Left kidney (tissue), 2 donors: ENCODE measurements around the gene THAP4. TPM values are rescaled to one million over a fixed set of nuclear protein-coding genes. Genes with fewer than 3 reads are reported as not detected.
A peak's percentile ranks its signal among the peaks of the same experiment; 100 is the strongest.
"Not testable (repeated sequence)": the region's sequence is repeated elsewhere in the genome, so short reads cannot be mapped to it uniquely, and the experiment has no call there.

Source experiments
- DNase-seq: peaks from one replicate; pipeline ENCODE4 v3.0.0-alpha.2; 2013
- polyA plus RNA-seq: library from polyadenylated mRNA; unstranded; fragments of 120-200 nt; gene quantifications from one replicate; pipeline ENCODE4 v1.2.1, GENCODE V29; 2013; ENCODE audit not compliant: insufficient read length

The THAP4 gene
- polyA plus RNA-seq, 1 donor, result 50.0 TPM

DNA sequence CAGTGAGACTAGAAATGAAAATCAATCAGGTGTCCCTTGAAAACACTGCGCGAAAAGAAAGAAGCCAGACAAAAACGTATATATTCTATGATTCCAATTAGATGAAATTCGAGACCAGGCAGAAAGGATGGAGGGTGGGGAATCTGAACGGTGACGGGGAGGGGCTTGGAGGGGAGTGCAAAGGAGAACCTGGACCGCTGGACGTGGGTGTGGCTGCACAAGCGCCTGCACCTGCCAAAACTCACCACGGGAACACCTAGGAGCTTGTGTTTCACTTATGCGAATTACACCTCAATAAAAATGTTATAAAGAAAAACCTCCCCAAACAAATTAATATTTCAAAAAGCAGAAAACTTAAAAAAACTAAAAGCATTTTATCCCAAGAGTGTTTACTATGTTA is 21.9 kb downstream of the THAP4 start:
- no peak for DNase-seq

DNA sequence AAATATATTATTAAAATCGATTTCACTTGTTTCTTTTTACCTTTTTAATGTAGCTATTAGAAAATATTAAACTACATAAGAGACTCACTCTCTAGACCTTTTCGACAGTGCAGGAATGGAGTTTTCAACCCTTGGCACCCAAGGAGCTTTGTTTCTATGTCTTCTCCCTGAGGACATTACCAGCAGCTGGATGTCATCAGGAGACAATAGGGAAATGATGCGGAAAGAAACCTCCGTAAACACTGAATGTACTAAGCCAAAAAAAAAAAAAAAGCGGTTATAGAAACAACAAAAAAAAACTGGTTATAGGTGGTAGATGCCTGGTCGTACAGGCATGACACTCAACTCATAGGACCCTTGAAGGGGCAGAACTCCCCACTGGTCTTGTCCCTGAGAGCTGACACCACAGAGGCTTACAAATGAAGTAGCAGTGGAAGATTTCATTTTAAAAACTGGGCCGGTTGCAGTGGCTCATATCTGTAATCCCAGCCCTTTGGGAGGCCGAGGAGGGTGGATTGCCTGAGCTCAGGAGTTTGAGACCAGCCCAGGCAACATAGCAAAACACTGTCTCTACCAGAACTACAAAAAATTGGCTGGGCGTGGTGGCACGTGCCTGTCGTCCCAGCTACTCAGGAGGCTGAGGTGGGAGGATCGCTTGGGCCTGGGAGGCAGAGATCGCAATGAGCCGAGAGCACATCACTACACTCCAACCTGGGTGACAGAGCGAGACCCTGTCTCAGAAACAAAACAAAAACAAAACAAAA is 23.8 kb downstream of the THAP4 start:
- DNase-seq, result no peak

DNA sequence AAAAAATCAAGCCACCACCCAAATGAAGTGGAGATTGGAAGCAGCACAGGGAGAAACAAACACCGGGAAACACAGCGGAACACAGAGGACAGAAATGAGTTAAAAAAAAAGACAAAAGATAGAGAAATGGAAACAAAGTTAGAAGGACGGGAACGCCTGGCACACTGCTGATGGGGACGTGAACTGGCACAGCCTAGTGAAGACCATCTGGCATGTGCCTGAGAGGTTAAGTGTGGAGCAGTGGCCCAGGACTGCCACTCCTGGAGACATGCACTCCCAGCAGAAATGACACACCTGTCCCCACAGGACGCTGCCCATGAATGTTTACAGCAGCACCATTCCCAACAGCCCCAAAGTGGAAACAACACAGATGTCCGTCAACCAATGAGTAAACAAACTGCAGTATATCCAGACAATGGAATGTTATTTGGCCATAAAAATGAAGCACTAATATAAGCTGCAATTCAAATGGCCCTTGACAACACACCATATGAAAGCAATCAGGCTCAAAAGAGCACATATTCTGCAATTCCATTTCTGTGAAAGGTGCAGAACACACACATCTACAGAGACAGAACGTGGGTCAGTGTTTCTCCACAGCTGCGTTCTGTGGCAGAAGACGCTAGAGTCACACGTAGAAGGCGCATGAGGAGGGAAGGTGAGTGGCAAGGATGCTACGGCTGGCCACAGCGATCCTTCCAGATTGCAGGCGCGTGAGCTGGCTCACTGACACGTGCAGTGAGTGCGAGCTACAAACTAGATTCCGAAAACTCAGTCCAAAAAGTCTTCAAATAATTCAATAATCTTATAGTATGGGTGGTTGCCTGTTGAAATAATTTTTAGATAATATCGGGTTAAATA is 24.6 kb downstream of the THAP4 start:
- no peak for DNase-seq

DNA sequence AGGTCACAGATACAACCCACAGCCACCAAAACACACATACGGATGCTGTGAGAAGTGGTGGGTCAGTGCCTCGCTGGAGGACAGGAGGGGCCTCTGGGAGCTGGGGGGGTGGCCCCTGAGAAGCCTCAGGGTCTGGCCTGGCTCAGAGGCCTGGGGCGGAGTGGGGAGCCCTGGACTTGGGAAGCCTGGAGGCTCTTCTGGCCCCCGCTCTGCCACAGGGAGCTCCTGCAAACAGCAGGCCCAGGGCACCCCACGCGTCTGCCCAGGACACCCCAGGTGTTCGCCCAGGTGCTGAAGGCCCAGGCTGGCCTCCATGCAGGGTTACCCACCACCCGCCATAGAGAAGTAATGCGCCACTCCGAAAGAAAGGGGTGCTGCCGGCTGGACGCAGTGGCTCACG is 25.9 kb downstream of the THAP4 start:
- no peak for DNase-seq

DNA sequence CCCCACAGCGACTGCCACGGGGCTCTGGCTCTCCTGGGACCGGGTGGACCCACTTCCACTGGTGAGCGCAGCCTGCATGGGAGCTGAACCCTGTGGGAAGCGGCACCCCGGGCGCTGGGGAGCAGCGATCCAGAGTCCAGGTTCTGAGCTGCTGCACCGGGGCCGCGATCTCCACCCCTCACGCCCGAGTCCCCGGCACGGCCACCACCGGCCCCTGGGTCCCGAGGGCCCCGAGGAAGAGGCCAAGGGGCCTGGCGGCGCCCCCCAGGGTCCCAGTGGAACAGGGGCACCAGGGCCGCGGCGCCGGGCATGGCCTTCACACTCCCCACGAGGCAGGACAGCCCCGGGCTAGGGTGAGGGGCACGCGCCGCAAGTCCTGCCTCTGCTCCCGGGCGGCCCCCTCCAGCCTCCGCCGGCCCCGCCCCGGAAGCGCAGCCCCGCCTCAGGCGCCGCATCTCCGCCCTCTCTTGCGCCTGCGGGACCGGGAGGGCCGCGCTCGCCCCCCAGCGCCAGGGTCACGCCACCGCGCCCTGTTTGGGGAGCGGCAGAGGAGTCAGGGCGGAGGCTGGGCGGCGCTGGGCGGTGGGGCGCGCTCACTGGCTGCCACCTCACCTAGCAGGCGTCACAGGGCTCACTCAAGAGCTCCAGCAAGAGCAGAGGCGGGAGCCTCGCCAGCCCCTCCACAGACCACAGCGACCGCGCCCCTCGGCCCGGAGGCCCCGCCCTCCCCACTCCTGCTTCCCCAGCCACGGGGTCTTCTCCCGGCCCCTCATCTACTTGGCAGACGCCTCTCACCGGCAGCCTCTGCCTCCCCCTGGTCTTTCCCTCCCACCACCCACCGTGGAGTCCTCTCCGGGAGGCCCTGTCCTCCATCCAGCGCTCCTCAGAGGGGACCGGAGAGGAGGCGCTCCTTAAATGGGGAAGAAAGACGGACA is 26.8 kb downstream of the THAP4 start:
- peak; percentile 73 for DNase-seq

DNA sequence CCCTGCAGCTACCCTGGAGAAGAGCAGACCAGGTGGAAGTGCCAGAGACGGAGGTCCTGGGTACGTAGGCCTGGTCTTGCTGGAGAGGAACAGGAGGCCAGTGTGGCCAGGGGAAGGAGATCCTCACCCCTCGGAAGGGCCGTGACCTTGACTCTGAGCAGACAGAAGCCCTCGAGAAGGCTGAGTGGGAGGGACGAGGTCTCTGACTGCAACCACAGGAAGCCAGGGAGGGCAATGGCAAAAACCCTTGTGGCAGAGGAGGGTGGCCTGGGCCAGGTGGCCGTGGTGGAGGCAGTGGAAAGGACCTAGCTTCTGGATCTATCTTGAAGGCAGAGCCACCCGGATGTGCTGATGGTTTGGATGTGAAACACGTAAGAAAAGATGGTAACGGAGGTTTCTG is 28.1 kb downstream of the THAP4 start:
- no peak for DNase-seq

DNA sequence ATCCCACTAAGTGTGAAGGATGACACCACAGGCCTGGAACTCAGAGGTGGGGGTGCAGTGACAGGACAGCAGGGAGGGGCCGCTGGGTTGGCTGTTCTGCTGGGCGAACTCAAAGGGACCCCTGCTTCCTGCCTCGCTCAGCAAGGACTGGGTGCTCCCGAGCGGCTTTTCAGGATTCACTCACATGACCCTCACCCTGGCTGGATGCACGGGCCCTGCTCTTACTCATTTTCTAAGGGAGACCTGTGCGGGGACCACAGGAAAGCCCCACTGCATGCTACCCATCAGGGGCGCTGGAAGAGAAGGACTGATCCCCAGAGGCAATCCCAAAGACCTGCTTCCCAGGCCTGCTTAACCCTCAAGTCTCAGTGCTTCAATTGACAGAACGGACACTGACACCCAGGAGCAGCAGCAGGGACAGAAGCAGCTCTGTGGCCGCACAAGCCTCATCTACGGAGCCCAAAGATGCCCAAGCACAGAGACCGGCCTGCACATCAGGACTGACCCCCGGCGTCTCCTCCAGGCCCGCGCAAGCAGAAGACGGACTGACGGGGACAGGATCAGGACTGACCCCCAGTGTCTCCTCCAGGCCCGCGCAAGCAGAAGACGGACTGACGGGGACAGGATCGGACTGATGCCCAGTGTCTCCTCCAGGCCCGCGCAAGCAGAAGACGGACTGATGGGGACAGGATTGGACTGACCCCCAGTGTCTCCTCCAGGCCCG is 29.6 kb downstream of the THAP4 start:
- DNase-seq, result no peak

DNA sequence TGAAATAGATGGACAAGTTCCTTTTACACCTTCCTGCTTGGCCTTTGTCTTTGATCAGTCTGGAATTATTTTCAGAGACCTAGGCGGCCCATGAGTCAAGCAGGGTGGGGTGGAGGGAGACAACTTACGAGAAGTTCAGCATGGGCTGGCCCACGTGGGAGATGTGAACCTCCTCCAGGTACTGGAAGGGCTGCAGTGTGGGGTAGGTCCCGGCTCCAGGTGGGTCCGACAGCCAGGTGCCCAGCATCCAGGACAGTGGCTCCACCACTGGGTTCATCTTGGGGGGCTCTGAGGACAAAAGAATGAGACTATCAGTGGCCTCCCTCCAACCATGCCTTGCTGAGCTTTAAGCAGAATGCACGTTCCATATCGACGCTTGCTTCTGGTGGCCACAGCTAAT is 30.8 kb downstream of the THAP4 start:
- no peak for DNase-seq

DNA sequence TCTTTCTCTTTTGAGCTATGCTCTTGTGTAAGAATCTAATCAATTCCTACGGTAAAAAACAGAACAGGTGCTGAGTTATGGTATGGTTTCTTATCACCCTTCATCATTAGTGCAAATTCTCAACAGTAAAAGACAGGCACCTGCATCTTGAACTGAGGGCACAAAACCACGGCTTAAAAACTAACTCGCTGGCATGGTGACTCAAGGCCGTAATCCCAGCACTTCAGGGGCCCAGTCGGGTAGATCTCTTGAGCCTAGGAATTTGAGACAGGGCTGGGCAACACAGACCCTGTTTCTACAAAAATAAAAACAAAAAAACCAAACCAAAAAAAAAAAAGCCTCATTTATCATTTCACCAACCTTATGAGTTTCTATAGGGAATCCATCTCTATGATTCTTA is 33.3 kb downstream of the THAP4 start:
- no peak for DNase-seq

DNA sequence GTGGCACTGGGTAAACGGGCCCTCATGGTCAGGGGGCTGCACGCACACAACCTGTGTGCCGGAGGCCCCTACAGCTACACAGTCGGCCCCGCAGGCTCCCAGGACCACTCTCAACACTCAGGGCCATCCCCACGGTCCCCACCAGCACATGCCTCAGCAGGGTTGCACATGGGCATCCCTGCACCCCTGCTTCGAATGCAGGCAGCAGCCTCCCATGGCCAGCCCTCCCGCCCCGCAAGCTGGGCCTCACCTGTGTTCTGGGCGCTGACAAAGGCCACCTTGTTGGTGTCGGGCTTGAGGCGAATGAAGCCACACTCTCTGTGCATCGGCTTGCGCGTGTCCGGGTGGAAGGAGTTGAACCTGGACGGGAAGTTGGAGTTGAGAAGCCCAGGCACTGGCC is 34.2 kb downstream of the THAP4 start:
- DNase-seq, result no peak

DNA sequence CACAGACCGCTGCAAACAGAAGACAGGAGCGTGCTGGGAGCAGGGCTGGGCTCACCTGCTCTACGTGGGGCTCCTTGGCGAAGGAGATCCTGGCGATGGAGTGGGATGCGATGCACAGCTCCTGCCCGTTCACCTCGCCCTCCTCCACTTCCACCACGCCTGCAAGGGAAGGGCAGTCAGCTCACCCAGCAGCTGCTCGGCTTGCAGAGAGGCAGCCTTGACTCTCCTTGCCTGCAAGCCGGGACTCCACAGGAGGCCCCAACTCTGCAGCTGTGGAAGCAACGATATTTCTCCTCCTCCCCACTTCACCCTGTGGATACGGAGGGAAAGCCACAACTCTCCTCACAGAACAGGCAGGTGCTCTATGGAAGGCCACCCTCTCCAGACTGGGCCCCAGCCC is 35.1 kb downstream of the THAP4 start:
- no peak for DNase-seq

DNA sequence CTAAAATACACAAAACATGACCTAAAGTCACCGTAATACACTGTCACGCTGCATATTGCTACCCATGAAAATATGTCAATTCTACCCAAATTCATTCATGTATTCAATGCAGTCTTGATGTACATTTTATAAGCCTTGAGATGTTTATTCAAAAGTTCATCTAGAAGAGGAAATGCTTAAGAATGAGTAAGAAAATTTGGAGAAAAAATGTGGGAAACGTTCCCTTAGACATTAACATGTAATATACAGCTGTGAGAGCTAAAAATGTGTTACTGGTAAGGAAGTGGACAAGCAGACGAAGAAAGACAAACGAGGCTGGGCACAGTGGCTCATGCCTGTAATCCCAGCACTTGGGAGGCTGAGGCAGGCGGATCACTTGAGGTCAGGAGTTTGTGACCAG is 37.3 kb downstream of the THAP4 start:
- DNase-seq, result no peak

DNA sequence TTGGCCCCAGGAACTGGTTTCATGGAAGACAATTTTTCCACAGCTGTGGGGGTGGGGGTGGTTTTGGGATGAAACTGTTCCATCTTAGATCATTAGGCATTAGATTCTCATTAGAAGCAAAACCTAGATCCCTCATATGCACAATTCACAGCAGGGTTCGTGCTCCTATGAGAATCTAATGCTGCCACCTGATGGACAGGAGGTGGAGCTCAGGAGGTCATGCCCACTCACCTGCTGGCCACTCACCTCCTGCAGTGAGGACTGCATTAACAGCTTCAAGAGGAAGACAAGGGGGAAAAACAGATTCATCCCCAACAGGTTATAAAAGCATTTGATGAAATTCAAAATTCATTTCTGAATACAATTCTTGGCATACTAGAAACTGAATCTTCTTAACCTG is 38.5 kb downstream of the THAP4 start:
- no peak for DNase-seq

DNA sequence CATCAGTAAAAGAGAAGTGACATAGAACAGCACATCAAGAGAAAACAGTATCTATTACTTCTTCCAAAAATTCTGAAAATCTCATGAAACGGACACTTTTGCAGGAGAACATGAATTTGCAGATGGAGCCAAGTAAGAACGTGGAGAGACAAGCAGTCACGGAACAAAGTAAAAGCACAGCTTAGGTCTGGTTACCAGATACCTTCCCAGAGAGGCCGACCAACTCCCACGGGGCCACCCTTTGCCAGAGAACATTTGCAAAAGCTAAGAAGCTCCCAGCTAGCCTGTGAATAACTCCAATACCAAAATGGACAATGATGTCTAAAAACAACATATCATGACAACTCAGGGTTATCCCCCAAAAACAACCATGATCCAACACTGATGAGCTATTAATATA is 38.9 kb downstream of the THAP4 start:
- DNase-seq, result no peak

DNA sequence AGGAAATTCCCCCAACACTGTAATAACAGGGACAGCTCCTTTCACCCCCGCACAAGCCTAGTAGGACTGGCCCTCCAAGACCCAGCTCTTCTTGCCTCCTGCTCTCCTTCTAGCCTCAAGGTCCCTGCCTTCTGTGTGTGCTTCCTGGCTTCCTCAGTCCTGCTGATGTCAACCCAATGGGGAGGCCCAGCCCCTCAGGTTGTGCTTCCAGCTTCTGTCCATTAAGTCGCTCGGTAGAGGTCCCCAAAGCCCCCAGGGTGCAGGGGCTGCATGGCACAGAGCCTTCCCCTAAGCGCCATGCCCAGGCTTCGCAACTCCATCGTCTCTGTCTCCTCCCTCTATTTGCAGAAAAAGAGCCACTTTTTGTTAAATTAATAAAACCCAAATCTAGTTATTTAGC is 39.4 kb downstream of the THAP4 start:
- no peak for DNase-seq

DNA sequence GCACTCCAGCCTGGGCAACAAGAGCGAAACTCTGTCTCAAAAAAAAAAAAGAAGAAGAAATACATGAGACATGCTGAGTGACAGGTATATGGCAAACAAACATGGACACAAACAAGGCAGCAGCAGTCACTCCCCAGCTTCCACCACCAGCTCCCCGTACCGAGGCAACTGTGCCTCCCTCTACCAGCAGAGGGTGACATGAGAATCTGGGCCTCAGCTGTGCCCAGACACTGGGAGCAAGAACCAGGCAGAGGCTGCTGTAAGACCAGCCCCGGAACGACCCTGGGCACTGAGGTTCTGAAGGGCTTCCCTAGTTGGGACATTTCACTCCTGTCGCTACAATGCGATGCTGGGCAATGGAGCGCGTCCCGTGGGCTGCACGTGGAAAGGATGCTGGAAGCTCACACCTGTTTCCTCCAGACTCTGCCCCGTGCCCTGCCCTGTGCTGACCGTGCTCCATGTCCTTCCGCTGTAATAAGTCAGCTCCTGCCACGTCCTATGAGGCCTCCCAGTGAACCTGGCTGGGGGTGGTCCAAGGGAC is 41.3 kb downstream of the THAP4 start:
- no peak for DNase-seq

DNA sequence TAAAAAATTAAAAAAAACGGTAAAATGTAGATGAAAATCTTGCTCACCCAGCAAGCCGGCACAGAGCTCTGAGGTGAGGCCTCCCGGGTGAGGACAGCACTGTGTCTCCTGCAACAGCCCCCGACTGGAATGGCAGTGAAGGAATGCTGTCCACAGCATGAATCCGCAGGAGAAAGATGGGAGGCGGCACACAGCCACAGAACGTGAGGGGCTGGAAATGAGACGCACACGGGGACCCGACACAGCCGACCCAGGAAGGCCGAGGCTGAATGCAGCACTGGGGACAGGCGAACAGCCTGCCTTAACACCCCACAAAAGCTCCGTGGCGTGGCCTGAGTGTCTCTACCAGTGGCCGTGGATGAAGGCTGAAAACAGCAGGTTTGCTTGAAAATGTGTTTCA is 43.7 kb downstream of the THAP4 start:
- no peak for DNase-seq

DNA sequence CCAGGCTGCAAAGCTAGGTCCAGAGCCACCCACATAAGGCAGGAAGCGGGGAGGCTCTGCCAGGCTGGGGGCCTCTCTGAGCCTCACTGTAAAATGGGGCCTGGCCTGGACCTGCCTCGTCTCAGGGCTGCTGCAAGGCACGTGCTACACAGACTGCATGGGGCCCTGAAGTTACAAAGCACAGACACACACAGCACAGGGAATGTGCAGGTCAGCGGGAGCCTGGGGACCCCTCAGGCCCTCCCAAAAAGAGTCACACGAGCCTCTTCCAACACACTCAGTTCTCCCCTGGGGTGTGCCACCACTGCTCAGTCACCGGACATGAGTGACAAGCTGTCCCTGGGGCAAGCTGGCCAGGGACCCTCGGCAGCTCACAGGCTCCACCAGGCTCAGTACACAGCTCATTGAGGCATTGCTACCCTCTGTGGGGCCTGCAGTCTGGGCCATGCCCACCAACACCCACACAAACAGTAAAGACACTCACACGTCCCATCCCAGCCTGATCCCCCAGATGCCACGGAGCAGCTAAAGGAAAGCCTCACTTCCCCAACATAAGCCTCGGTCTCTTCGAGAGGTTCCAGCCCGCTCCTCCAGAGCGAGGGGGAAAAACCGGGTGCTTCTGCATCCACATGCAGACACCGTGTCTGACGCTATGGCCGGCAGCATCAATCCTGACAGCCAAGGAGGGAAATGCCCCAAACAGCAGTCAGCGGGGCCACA is 44.7 kb downstream of the THAP4 start:
- no peak for DNase-seq

DNA sequence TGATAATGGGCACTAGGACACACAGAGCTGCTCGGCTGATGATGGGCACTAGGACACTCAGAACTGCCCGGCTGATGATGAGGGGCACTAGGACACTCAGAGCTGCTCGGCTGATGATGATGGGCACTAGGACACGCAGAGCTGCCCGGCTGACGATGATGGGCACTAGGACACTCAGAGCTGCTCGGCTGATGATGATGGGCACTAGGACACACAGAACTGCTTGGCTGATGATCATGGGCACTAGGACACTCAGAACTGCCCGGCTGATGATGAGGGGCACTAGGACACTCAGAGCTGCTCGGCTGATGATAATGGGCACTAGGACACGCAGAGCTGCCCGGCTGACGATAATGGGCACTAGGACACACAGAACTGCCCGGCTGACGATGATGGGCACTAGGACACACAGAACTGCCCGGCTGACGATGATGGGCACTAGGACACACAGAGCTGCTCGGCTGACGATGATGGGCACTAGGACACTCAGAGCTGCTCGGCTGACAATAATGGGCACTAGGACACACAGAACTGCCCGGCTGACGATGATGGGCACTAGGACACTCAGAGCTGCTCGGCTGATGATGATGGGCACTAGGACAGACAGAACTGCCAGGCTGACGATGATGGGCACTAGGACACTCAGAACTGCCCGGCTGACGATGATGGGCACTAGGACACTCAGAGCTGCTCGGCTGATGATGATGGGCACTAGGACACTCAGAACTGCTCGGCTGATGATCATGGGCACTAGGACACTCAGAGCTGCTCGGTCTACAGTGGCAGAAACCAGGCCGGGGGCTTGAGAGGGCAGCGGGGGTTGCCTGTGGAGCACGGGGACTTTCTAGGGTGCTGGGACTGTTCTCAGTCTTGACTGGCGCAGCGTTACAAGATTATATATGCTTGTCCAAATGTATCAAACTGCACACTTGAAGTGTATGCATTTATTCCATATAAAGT is 46.2 kb downstream of the THAP4 start:
- DNase-seq, result not testable (repeated sequence)

DNA sequence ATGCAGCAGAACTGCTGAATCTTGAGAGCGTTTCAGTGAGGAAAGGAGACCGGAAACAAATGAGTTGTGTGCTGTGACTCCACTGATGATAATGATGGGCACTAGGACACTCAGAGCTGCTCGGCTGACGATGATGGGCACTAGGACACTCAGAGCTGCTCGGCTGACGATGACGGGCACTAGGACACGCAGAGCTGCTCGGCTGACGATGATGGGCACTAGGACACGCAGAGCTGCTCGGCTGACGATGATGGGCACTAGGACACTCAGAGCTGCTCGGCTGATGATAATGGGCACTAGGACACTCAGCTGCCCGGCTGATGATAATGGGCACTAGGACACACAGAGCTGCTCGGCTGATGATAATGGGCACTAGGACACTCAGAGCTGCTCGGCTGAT is 47.1 kb downstream of the THAP4 start:
- not testable (repeated sequence) for DNase-seq
